Anterior cingulate cortex (tissue), 58 donors: ENCODE results near the gene JAGN1.
A peak's percentile ranks its signal among the peaks of the same experiment; 100 is the strongest.
"Not testable (repeated sequence)": the region's sequence is repeated elsewhere in the genome, so short reads cannot be mapped to it uniquely, and the experiment has no call there.

Source experiments
- DNase-seq, 58 donors: peaks; one replicate each; lab custom pipeline; 2025; lab: John Stamatoyannopoulos, UW

The JAGN1 gene

GRCh38 chr3:9890249-9891071, at the start of gene JAGN1:
JAGN1 (plus strand) TSS chr3:9890610; CDS start chr3:9890723, 113 bp downstream.
- peak; percentile 8 to 94 (median 86) for DNase-seq

DNA sequence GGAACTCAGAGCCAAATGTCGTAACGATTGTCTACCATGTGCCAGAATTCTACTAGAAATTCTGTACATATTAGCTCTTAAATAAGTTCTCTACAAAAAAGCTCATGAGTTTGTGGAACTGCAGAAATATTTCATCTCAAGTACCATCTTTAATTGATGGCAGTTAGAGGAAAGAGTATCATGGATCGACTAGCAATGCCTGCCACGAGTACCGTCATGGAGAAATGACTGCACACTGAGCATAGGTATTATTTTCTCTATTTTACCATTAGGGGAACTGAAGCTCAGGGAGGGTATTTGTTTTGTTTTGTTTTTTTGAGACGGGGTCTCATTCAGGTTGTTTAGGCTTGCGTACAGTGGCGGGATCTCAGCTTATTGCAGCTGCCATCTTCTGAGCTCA, 49.4 kb upstream of the JAGN1 start:
- no peak for DNase-seq

GRCh38 chr3:9843715-9844438, 46.5 kb upstream of the JAGN1 start, which contains the start of gene RPUSD3:
RPUSD3 (minus strand) TSS chr3:9844008; CDS start chr3:9843990, 18 bp downstream.
- peak; percentile 66 to 99 (median 96) for DNase-seq

DNA sequence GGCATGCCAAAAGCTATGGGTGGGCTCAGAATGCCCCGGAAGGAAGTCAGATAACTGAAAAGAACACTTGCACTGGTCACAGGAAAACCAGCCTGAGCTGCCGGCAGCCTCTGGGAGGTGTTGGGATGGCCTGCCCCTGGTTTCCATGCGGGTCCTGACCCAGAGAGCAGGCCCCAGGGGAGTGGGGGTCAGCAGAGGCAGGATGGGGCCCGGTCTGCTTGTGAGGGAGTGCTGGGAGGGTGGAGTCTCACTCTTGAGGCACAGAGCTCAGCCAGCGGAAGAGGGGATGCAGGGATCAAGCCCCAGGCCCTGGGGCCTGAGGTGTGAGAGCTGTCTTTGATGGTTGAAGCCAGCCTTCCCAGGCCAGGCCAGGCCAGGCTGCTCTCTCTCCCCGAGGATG, 44.2 kb upstream of the JAGN1 start:
- no peak for DNase-seq

DNA sequence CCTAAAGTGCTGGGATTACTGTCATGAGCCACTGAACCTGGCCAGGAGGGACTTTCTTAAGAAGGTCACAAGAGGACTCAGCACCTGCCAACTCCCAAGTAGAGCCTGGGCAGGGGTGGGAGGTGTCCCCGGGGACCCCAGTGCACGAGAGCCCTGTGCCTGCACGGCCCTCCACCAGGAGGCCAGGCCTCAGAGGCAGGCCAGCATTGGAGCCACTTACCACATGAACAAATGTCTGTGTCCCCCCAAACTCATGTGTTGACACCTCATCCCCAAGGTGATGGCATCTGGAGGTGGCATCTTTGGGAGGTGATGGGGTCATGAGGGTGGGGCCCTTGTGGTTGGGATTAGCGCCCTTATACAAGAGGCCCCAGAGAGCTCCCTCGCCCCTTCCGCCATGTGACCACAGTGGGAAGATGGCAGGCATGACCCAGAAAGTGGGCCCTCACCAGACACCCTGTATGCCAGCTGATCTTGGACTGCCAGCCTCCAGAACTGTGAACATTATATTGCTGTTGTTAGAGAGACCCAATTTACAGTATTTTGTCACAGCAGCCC, 43.4 kb upstream of the JAGN1 start:
- no peak for DNase-seq

GRCh38 chr3:9847870-9848269, 42.5 kb upstream of the JAGN1 start:
- DNase-seq = not testable (repeated sequence)

DNA sequence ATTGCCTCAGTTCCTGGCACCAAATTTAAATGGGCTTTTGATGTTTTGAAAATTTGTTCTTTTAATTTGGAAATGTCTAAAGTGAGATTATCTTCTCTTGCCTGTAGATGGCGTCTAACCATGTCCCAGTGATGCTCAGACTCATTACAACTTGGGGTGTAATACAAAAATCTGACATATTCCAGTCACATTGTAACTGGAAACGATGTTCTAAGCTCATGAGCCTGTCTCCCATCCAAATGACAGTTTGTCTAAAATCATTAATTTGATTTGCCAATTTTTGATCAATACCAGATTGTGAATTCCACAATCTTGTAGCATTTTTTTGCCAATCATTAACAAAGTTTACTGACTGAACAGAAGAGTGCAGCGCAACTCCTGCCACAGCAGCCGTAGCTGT, 41.5 kb upstream of the JAGN1 start:
- peak in 2 of 58 donors; percentile 20 to 22 for DNase-seq

DNA sequence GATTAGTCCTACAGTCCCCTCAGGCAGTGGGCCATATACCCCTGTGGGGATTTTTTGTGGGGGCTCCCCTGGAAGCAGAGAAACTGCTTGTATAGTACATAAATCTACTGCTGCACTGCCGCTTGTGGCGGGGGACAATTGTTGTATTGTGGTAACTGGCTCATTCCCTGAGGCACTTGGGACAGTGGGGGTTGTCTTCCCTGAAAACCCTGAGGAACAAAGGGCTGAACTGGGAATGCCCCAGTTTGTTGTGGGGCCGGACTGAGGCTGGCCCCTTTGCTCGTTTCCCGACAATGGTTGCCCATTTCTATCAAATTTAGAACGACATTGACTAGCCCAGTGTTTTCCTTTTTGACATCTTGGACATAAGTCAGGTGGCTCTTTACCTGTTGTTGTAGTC, 39.0 kb upstream of the JAGN1 start:
- peak in 7 of 58 donors; percentile 6 to 28 (median 15) for DNase-seq

- peak in 1 of 58 donors; percentile 34 for DNase-seq
Observed at GRCh38 chr3:9851926-9852325, 38.5 kb upstream of the JAGN1 start.

DNA sequence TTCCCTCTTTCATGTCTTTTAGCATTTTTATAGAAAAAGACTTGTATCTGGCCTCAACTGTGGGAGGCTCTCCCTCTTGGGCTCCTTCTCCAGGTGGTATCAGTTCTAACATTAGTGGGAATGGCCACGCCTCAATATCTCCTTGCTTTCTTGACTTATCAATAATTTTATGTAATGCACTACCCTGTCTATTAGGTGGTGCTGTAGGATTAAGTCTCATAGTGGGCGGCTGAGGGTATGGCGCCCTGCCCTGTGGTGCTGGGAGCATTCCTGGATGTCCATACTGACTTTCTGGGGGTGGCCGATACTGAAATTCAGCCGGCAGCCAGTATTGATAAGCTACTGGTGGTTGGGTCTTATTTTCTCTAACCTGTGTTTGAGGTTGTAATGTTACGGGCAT, 37.9 kb upstream of the JAGN1 start:
- DNase-seq = no peak

DNA sequence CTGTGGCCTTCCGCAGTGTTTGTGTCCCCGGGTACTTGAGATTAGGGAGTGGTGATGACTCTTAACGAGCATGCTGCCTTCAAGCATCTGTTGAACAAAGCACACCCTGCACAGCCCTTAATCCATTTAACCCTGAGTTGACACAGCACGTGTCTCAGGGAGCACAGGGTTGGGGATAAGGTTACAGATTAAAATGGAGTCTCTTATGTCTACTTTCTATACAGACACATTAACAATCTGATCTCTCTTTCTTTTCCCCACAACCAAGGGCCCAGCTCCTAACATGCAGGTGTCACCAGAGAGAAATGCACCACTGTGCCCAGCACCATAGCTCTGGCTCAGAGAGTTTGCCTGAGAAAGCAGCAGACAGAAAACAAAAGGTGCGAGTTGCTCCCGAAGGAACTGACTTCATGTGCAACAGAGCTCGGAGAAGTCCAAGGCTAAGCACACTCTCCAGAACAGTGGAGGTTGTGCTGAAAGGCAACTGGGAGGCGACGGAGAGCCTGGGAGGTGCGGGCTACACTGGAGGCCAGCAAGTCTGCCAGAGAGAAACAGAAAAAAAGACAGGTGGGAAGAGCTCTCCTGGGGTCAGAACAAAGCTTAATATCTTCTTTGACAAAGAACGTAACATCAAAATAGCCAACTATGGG, 36.0 kb upstream of the JAGN1 start:
- DNase-seq = not testable (repeated sequence)

- DNase-seq = no peak
Observed at GRCh38 chr3:9855594-9855993, 34.8 kb upstream of the JAGN1 start.

- DNase-seq = no peak
Observed at GRCh38 chr3:9859530-9860025, 30.8 kb upstream of the JAGN1 start.

DNA sequence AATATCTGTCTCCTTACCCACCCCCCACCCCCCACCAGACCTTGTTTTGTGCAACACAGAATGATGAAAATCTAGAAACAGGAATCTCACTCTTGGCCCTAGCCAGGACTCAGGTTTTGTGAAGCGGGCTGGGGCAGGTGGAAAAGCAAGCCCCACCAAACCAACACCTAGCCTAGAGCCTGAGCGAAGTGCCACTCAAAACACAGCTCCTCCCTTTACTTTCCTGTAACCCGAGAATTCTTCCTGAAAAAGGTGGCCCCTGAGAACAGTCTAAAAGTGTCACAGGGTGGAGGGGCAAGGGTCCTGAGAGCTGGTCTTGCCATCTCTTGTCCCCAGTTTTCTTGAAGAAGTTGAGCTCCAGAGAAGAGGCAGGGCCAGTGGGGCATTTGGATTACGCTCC, 29.2 kb upstream of the JAGN1 start:
- no peak for DNase-seq

DNA sequence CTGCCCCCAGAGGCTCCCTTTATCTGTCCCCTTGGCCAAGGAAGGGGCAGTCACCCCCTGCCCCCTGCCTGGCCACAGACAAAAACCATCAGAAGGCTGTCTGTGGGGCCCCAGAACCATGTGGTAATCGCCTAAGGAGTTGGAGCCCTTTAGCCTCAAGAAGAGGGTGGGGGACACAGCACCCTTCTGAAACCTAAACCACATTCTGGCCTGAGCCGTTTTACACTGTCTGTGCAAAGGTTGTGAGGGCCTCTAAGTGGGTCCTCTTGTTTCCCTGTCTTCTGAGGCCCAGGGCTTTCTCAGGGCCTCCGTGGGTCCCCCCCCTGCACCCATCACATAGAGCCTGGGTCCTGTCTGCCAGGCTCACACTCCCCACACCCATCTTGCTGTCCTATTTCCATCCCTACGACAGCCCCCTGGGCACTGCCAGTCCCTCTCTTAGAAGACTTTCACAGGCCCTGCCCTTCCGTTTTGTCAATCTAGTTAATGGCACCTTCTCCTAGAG, 28.7 kb upstream of the JAGN1 start:
- no peak for DNase-seq

DNA sequence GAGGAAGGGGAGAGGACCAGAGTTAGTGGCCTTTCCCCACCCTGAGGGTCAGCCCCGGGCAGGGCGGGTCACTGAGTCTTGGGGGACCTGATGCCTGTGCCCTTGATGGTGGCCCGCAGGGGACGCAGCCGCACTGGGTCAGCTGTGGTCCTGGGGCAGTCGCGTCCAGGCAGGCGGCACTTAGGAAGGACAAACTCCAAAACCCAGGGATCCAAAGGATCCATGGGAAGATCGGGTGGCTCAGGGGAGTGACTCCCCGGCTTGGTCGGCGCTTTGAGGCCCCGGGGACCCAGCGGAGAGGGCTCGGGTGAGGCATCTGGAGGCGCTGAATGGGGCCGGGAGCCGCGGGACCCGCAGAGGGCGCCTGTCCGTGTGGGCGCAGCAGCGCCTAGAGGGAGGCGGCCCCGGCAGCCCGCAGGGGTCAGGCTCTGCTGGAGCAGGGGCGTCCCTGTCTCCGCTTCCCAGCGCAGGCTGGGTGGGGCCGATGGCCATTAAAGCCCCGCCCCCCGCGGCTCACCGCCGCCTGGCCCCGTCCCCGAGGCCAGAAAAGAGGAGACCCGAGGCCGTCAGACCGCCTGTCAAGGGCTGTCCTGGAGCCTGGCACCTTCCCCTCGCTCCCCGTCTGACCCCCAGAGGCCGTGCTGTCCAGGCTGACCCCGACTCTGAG, 27.9 kb upstream of the JAGN1 start:
- no peak for DNase-seq

DNA sequence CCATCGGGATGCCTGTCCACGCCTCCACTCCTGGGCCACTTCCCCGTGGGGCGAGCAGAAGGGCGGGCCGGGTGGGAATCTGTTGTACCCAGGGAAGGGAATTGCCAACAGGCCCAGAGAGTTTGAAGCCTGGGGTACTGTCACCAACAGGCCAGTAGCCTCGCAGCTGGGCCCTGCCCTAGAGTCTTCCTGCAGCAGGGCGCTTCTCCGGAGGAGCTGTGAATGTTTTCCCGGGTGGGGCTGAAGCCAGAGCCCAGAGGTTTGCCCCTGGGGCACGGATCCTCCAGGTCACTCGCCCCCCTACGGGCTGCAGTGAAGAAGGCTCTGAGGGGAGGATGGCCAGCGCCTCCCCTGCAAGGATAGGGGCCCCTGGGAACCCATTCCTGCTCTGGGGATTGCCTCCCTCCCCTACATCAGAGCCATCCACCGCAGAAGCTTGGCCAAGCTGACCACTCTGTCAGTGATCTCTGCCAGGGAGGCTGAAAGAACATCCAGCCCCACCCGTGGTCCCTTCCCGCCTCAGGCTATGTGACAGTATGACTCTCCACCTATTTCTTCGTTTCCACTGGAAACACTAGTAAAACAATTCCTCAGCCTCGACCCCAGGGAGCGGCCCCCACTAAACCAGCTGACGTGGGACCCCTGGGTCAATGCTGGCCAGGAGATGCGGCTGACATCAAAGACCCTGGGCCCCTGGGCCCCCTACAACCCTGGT, 27.2 kb upstream of the JAGN1 start:
- no peak for DNase-seq

GRCh38 chr3:9864200-9864927, 26.0 kb upstream of the JAGN1 start:
- DNase-seq = peak in 54 of 58 donors; percentile 8 to 84 (median 56)
